ENCODE results near the gene ADAD1.

The ADAD1 gene

DNA sequence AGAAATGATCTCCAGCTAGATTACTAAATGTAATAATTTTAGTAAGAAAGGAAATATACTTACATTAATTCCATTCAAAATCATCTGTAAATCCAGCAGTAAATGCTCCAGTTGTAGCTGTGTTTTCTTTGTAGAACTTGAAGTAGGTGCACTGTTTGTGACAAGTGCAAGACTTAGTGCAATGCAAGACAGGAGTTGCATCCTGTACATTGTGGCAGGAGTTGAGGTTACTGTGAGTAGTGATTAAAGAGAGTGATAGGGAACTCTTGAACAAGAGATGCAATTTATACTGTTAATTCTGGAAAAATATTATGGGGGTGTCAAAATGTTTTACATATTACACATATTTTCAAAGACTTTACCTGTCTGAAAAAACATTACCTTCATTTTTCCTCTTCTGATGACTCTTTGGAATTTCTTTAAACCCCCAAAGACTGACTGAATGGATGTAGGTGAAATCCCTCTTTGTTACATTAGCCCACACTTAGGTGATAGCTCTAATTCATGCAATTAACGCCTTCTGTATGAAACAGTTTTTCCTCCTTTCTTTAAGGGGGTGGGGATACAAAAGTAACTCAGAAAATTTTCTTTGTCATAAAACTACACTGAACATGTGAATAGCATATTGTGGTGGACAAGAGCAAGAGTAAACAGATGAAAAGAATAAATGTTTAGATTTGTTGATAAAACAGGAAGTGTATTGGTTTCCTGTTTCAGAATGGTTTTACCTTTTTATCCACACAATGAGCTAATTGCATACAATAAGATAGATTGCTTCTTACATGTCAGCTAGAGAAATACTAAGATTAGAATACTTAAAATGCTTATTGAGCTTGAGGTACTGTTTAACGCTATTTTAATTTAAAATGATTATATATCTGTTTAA lies 77.7 kb downstream of the ADAD1 start, which contains the start of gene IL2:
IL2 (minus strand) TSS at position 495 of the 886 bp plus-strand sequence; CDS start at position 210, 285 bp downstream.
- no peak for DNase-seq

GRCh38 chr4:122458625-122459024 lies 79.8 kb downstream of the ADAD1 start:
- no peak for DNase-seq

DNA sequence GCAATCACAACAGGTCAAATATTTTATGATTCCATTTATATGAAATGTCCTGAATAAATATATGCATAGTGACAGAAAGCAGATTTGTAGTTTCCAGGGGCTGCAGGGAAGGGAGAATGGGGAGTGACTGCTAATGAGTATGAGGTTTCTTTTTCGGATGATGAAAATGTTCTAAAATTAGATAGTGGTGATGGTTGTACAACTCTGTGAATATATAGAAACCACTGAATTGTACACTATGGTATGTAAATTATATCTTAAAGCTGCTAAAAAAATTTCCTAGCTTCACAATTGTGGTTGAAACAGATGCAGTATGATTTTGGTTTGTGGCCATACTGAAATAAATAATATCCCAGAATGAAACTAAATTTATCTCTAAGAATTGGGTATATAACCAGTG lies 90.6 kb downstream of the ADAD1 start:
- no peak for DNase-seq

GRCh38 chr4:122475233-122475632 lies 96.4 kb downstream of the ADAD1 start:
- DNase-seq = no peak

DNA sequence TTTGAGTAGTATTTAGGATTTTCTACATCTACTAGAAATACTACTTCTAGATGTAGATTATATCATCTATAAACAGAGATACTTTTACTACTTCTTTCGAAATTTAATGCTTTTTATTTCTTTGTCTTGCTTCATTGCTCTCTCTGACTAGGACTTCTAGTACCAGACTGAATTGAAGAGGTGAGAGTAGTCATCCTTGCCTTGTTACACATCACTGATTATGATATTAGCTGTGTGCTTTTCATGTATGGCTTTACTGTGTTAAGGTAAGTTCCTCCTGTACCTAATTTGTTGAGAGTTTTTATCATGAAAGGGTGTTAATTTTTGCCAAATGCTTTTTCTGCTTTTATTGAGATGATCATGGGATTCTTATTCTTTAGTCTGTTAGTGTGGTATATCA lies 97.3 kb downstream of the ADAD1 start:
- DNase-seq = no peak

GRCh38 chr4:122476745-122477144 lies 97.9 kb downstream of the ADAD1 start:
- DNase-seq = no peak
